ENCODE results near the gene KLF12. TPM values are rescaled to one million over a fixed set of nuclear protein-coding genes. Genes with fewer than 3 reads are reported as not detected.

The KLF12 gene
- total RNA-seq, 1 experiment from 2014 or later, result 9.7 TPM

DNA sequence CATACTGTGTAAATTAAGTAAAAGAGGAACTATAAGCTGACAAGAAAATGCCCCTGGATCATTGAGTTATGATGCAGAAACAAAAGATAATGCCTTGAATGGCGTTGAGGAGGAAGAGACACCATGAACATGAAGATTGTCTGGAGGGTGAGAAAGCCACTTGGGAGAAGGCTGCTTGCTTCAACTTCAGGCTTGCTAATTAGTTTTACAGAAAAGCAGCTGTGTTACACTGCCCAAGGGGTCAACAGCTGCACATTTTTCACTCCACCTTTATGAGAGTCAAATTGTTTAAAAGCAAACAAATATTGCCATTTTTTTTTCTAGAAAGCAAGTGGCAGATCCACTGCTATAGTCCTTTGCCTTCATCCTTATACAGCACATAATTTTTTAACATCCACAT, 35.5 kb upstream of the KLF12 start:
- DNase-seq, result no peak
- no peak overlapping the region for H2BK20ac ChIP-seq (ENCODE audit: low read depth, low read length, poor library complexity, severe bottlenecking)
- no peak overlapping the region for H2BK120ac ChIP-seq (ENCODE audit: low read depth, low read length, poor library complexity, severe bottlenecking)
- H4K91ac ChIP-seq (ENCODE audit: insufficient read length, low read depth, low read length), result no peak overlapping the region
- H3T11ph ChIP-seq (ENCODE audit: low read length), result no peak overlapping the region
- Mint-ChIP-seq H3K4me1 (peaks cover 0 to 5% of the 10 kb centered on the region in 2 experiments; a peak in 1 of 4 replicates), H3K36me3 (ENCODE audit: insufficient read depth in 1 of 3, low read depth in 3 of 3) (no peaks in the 10 kb centered on the region), H3K27ac (no peak overlapping the region; a peak in 1 of 7 replicates), H3K27me3 (ENCODE audit: low read depth) (no peaks in the 10 kb centered on the region; the same call in 1 of the 2 replicates), H3K4me3 (no peak overlapping the region), H3K9me3 (no peaks in the 10 kb centered on the region)
- H3K23me2 ChIP-seq (ENCODE audit: insufficient read length, low read depth, low read length, poor library complexity, severe bottlenecking), result no peaks in the 10 kb centered on the region
- no peak overlapping the region for H2AFZ ChIP-seq (ENCODE audit: low read length)
- no peak overlapping the region for H3K27ac ChIP-seq (ENCODE audit: insufficient read length, low read depth, low read length)
- TF ChIP-seq, protein P1, sequence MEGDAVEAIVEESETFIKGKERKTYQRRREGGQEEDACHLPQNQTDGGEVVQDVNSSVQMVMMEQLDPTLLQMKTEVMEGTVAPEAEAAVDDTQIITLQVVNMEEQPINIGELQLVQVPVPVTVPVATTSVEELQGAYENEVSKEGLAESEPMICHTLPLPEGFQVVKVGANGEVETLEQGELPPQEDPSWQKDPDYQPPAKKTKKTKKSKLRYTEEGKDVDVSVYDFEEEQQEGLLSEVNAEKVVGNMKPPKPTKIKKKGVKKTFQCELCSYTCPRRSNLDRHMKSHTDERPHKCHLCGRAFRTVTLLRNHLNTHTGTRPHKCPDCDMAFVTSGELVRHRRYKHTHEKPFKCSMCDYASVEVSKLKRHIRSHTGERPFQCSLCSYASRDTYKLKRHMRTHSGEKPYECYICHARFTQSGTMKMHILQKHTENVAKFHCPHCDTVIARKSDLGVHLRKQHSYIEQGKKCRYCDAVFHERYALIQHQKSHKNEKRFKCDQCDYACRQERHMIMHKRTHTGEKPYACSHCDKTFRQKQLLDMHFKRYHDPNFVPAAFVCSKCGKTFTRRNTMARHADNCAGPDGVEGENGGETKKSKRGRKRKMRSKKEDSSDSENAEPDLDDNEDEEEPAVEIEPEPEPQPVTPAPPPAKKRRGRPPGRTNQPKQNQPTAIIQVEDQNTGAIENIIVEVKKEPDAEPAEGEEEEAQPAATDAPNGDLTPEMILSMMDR (conservative IDR thresholded peaks at IDR 0.05), result no peak
- H3K4me2 ChIP-seq (ENCODE audit: insufficient read depth, insufficient read length, low read length), result no peak overlapping the region
- no peaks in the 10 kb centered on the region for H3K79me2 ChIP-seq (ENCODE audit: insufficient read depth, low read length)
- H3K4ac ChIP-seq (ENCODE audit: low read depth, low read length), result no peak overlapping the region
- H3K27me3 ChIP-seq (ENCODE audit: insufficient read depth, low read length), result no peaks in the 10 kb centered on the region
- no peaks in the 10 kb centered on the region for H4K20me1 ChIP-seq (ENCODE audit: control insufficient read depth, insufficient read depth, insufficient read length)
- no peak overlapping the region for H3K9ac ChIP-seq (ENCODE audit: extremely low read depth, insufficient read length, low read length)
- H4K8ac ChIP-seq (replicated peaks; ENCODE audit: insufficient read length, low read depth, low read length), result no peak overlapping the region
- no CpG with 5 or more reads among the region's 1 CpG for WGBS (ENCODE audit: extremely low coverage, insufficient read length, low lambda C conversion rate)
- H3K23ac ChIP-seq (ENCODE audit: insufficient read length, low read depth, low read length), result no peak overlapping the region
- no peak overlapping the region for H3K18ac ChIP-seq (ENCODE audit: insufficient read length, low read depth, low read length)
- no peak overlapping the region for H4K5ac ChIP-seq (ENCODE audit: insufficient read length, low read depth, low read length)
- H2AK5ac ChIP-seq (ENCODE audit: insufficient read length, low read length), result no peak overlapping the region
- H3K56ac ChIP-seq (ENCODE audit: insufficient read length, low read depth, low read length), result no peak overlapping the region
- no peak overlapping the region for H2BK12ac ChIP-seq (ENCODE audit: insufficient read length, low read depth, low read length)
- no peak overlapping the region for H3K14ac ChIP-seq (ENCODE audit: insufficient read depth, low read length)
- H2BK5ac ChIP-seq (ENCODE audit: insufficient read length, low read length), result no peak overlapping the region
- H3K9me3 ChIP-seq (ENCODE audit: control insufficient read depth, low read depth, low read length), result no peaks in the 10 kb centered on the region
- no peak overlapping the region for H2BK15ac ChIP-seq (ENCODE audit: low read depth, low read length)
- H3K4me1 ChIP-seq (ENCODE audit: insufficient read depth, low read length), result no peaks in the 10 kb centered on the region; the same call in 1 of the 2 replicates
- no peaks in the 10 kb centered on the region for H3K79me1 ChIP-seq (ENCODE audit: insufficient read depth, low read depth, low read length, poor library complexity, severe bottlenecking)

All from H9 (cell line).